Type B pancreatic cell (in vitro differentiated cells): ENCODE measurements around the gene GNB2. TPM values are rescaled to one million over a fixed set of nuclear protein-coding genes. Genes with fewer than 3 reads are reported as not detected.

Experiments
- DNase-seq: peaks from one replicate; pipeline ENCODE4 v3.0.0; 2021; ENCODE audit warnings: mixed read lengths; ENCODE audit not compliant: unreplicated experiment; ENCODE audit errors: extremely low spot score
- H3K27ac Mint-ChIP-seq: 2 replicates; pipeline ENCODE4 v1.8.0; 2021; ENCODE audit warnings: mild to moderate bottlenecking, mixed read lengths
- H3K27me3 Mint-ChIP-seq: 2 replicates; pipeline ENCODE4 v1.8.0; 2021; ENCODE audit warnings: mixed read lengths
- H3K36me3 Mint-ChIP-seq: 2 replicates; pipeline ENCODE4 v1.8.0; 2021; ENCODE audit warnings: mixed read lengths
- H3K4me1 Mint-ChIP-seq: one replicate; pipeline ENCODE4 v1.8.0; 2021; ENCODE audit warnings: mixed read lengths; ENCODE audit not compliant: unreplicated experiment
- H3K4me3 Mint-ChIP-seq: 2 replicates; pipeline ENCODE4 v1.8.0; 2021; ENCODE audit warnings: mild to moderate bottlenecking, mixed read lengths
- H3K9me3 Mint-ChIP-seq: 2 replicates; pipeline ENCODE4 v1.8.0; 2021; ENCODE audit warnings: mixed read lengths
- CTCF ChIP-seq: fragments of 200-600 bp; sonication (generic); conservative IDR thresholded peaks from 2 replicates; pipeline ENCODE4 v1.5.0; 2021; ENCODE audit warnings: antibody characterized with exemption, mild to moderate bottlenecking
- total RNA-seq: library from RNA; stranded (reverse); gene quantifications from 2 replicates; pipeline ENCODE4 v1.2.1, GENCODE V29; 2021; ENCODE audit warnings: low replicate concordance

Gene GNB2
- total RNA-seq, 1 donor from 2014 or later = 179 TPM

DNA sequence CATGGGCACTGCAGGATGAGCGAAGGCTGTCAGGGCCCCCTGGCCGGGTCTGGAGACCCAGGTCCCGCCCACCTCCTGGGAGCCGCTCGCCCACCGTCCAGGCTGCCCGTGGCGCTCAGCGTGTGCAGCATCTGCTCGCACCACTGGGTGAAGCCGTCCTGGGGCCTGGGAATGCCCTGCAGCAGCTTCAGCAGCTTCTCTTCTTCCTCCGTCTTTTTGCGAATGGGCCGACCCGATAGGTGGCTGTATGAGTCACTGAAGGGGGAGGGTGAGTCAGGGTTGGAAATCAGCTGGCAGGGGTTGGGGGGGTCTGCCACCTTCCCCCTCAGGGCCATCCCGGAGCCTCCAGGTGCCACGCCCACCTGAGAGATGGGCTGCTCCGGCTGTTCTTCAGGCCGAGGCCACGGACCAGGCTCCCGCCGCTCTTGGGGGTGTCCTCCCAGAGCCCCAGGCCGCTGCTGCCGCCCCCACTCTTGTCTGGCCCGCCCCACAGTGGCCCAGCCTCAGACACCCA, 8.7 kb downstream of the GNB2 start:
- Mint-ChIP-seq H3K36me3 (peaks cover 3% of the 10 kb centered on the region), H3K4me1 (peaks cover 10% of the 10 kb centered on the region), H3K27ac (no peak overlapping the region), H3K27me3 (no peaks in the 10 kb centered on the region), H3K4me3 (no peak overlapping the region), H3K9me3 (no peaks in the 10 kb centered on the region)
- TF ChIP-seq CTCF = no peak
- DNase-seq = no peak

GRCh38 chr7:100682991-100683658, 9.6 kb downstream of the GNB2 start:
- Mint-ChIP-seq H3K4me3 (no peak overlapping the region), H3K4me1 (peaks cover 7% of the 10 kb centered on the region), H3K27me3 (no peaks in the 10 kb centered on the region), H3K36me3 (peaks cover 3% of the 10 kb centered on the region), H3K27ac (no peak overlapping the region), H3K9me3 (no peaks in the 10 kb centered on the region)
- no peak for TF ChIP-seq CTCF
- DNase-seq = no peak

DNA sequence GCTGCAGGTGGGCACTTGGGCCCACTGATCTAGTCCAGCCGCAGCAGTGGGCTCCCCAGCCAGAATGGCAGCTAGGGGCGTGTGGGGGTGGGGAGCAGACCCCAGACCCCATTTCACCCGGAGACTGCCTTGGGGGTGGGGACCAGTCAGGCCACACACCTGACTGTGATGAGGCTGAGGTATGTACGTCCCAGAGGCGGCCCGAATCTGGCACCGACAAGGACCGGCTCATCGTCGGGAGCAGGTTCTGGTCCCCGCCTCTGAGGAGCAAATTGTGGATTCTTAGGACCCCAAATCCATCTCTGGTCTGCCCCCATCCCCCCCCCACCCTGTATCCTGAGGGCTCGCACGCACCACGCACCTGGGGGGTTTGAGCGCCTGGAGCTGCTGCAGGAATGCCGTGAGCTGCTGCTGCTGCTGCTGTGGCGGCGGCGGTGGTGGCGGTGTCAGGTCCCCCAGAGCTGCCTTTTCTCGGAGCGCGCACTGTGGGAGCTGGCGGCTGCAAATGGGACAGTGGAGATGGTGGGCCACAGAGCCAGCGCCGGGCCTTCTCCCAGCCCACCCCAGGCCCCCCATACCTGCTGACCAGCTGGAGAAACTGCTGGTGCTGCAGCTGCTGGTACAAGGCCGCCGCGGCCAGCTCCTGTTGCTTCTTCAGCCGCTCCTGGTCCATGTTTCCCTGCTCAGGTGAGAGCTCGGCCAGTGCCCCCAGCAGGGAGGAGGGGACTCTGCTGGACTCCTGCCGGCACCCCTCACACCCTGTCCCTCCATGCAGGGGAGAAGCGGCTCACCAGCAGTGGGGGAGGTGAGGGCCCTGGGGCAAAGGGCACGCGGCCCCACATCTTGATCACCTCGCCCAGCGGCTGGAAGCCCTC, 10.4 kb downstream of the GNB2 start:
- TF ChIP-seq CTCF = no peak
- H3K4me3 Mint-ChIP-seq = no peak overlapping the region
- no peak for DNase-seq
- H3K36me3 Mint-ChIP-seq = peaks cover 6% of the 10 kb centered on the region
- H3K9me3 Mint-ChIP-seq = no peaks in the 10 kb centered on the region
- H3K27ac Mint-ChIP-seq = no peak overlapping the region
- peaks cover 8% of the 10 kb centered on the region for H3K4me1 Mint-ChIP-seq
- H3K27me3 Mint-ChIP-seq = no peaks in the 10 kb centered on the region

GRCh38 chr7:100684534-100685042, 11.0 kb downstream of the GNB2 start:
- TF ChIP-seq CTCF = no peak
- no peak overlapping the region for H3K27ac Mint-ChIP-seq
- H3K4me1 Mint-ChIP-seq = peaks cover 9% of the 10 kb centered on the region
- no peak for DNase-seq
- H3K36me3 Mint-ChIP-seq = peaks cover 4% of the 10 kb centered on the region
- H3K9me3 Mint-ChIP-seq = no peaks in the 10 kb centered on the region
- no peak overlapping the region for H3K4me3 Mint-ChIP-seq
- H3K27me3 Mint-ChIP-seq = no peaks in the 10 kb centered on the region

GRCh38 chr7:100685049-100685605, 11.6 kb downstream of the GNB2 start:
- Mint-ChIP-seq H3K4me1 (peaks cover 7% of the 10 kb centered on the region), H3K27me3 (no peaks in the 10 kb centered on the region), H3K27ac (no peak overlapping the region), H3K9me3 (no peaks in the 10 kb centered on the region), H3K36me3 (peaks cover 4% of the 10 kb centered on the region), H3K4me3 (no peak overlapping the region)
- no peak for TF ChIP-seq CTCF
- no peak for DNase-seq
